Stomach (tissue), 9 donors: Measurements from ENCODE around the gene ITGA7. TPM values are rescaled to one million over a fixed set of nuclear protein-coding genes. Genes with fewer than 3 reads are reported as not detected.

Source experiments
- DNase-seq, 2 donors: peaks; one replicate each; pipeline versions ENCODE4 v3.0.0 to v3.0.0-alpha.2; 2013 to 2019
- H3K27ac ChIP-seq, 5 donors: fragments of 200-600 bp in 4 of 5; sonication (generic) in 4 of 5; one replicate each; pipeline ENCODE4 v1.5.1; 2013 to 2019; ENCODE audit warnings: mild to moderate bottlenecking in 1 of 5, moderate library complexity in 1 of 5
- H3K27me3 ChIP-seq, 3 donors: fragments of 200-600 bp; sonication (generic); one replicate each; pipeline ENCODE4 v1.5.1; 2017 to 2019; ENCODE audit warnings: mixed run types in 1 of 3
- H3K36me3 ChIP-seq, 4 donors: fragments of 200-600 bp; sonication (generic); 1 replicate in 3 of 4; 2 replicates in 1 of 4; pipeline ENCODE4 v1.5.1; 2016 to 2019
- H3K4me1 ChIP-seq, 4 donors: fragments of 200-600 bp; sonication (generic); one replicate each; pipeline ENCODE4 v1.5.1; 2016 to 2019
- H3K4me3 ChIP-seq, 4 donors: fragments of 200-600 bp; sonication (generic) in 3 of 4; one replicate each; pipeline ENCODE4 v1.5.1; 2016 to 2019; ENCODE audit warnings: mild to moderate bottlenecking in 1 of 4
- H3K9me3 ChIP-seq, 4 donors: fragments of 200-600 bp; sonication (generic); one replicate each; pipeline ENCODE4 v1.5.1; 2016 to 2019
- EP300 ChIP-seq: sonication (generic); formaldehyde crosslinking; IDR thresholded peaks from one replicate; pipeline ENCODE4 v1.6.1; 2017; ENCODE audit warnings: antibody characterized with exemption
- POLR2A ChIP-seq, 4 donors: fragments of 450-650 bp; IDR thresholded peaks; one replicate each; pipeline ENCODE4 v1.6.1; 2016; ENCODE audit warnings: antibody characterized with exemption in 4 of 4, control low read depth in 2 of 4, mild to moderate bottlenecking in 1 of 4, moderate library complexity in 1 of 4
- POLR2AphosphoS5 ChIP-seq, 3 donors: sonication (generic); formaldehyde crosslinking; IDR thresholded peaks; one replicate each; pipeline ENCODE4 v1.6.1; 2016; ENCODE audit warnings: antibody characterized with exemption in 3 of 3
- WGBS, 5 donors: extraction: QIAGEN DNeasy Blood & Tissue Kit in 3 of 5; methylation state at CpG; one replicate each; pipeline versions ENCODE4 v1.1.5 to v1.1.7; 2013 to 2018; 5-methylcytosine and 5-hydroxymethylcytosine counted together
- intact Hi-C: fragments of 100-400 bp; cut with DNase I; formaldehyde crosslinking; loops from one replicate; pipeline ENCODE4 v1.15.1; 2023; ENCODE audit warnings: low total_unique reads
- polyA plus RNA-seq, 3 donors: library from polyadenylated mRNA; stranded (reverse); fragments of 200-250 nt; gene quantifications; one replicate each; pipeline ENCODE4 v1.2.3, GENCODE V29; 2013
- total RNA-seq, 5 donors: library from RNA; depleted of rRNA; stranded (reverse); fragments of >200 nt; gene quantifications; one replicate each; pipeline versions ENCODE4 v1.1.0 to v1.2.3, GENCODE V29; 2014 to 2016
- TF ChIP-seq, protein P1 (sequence below), 7 experiments: fragments of 450-650 bp in 4 of 7; fragments of 200-600 bp in 3 of 7; sonication (generic) in 3 of 7; IDR thresholded peaks; one replicate each; pipeline ENCODE4 v1.5.1; 2016 to 2019; ENCODE audit warnings: antibody characterized with exemption in 7 of 7, control low read depth in 2 of 7, mild to moderate bottlenecking in 1 of 7
- donor health status: healthy with polysubstance abuse.
- donor health status: Bipolar disorder and iron deficiency.
- donor health status: healthy.

The ITGA7 gene
- total and polyA plus RNA-seq, 8 donors: 3.5 to 188 (median 46.3) TPM

- peak overlapping the region in 2 of 5 donors; percentile 82 to 88 for H3K27ac ChIP-seq
- H3K4me3 ChIP-seq: peak overlapping the region in 3 of 4 donors; percentile 52 to 60 (median 58)
- no peak for TF ChIP-seq POLR2AphosphoS5 (IDR thresholded peaks at IDR 0.05)
- TF ChIP-seq, protein P1, sequence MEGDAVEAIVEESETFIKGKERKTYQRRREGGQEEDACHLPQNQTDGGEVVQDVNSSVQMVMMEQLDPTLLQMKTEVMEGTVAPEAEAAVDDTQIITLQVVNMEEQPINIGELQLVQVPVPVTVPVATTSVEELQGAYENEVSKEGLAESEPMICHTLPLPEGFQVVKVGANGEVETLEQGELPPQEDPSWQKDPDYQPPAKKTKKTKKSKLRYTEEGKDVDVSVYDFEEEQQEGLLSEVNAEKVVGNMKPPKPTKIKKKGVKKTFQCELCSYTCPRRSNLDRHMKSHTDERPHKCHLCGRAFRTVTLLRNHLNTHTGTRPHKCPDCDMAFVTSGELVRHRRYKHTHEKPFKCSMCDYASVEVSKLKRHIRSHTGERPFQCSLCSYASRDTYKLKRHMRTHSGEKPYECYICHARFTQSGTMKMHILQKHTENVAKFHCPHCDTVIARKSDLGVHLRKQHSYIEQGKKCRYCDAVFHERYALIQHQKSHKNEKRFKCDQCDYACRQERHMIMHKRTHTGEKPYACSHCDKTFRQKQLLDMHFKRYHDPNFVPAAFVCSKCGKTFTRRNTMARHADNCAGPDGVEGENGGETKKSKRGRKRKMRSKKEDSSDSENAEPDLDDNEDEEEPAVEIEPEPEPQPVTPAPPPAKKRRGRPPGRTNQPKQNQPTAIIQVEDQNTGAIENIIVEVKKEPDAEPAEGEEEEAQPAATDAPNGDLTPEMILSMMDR (IDR thresholded peaks at IDR 0.05): peak in 1 of 7 experiments; percentile 4
- H3K36me3 ChIP-seq: no peaks in the 10 kb centered on the region
- intact Hi-C loops: no loop called here
- no peaks in the 10 kb centered on the region for H3K9me3 ChIP-seq
- H3K27me3 ChIP-seq: peaks cover 0 to 19% (median 0%) of the 10 kb centered on the region in 3 donors
- peaks cover 16 to 39% (median 34%) of the 10 kb centered on the region in 4 donors for H3K4me1 ChIP-seq
- 49 to 68% (median 60%) methylated on average over 2 of the region's 2 CpGs for WGBS, 5 donors
- DNase-seq: no peak
These were observed 31.3 kb upstream of the ITGA7 start for GRCh38 chr12:55739025-55739378.

DNA sequence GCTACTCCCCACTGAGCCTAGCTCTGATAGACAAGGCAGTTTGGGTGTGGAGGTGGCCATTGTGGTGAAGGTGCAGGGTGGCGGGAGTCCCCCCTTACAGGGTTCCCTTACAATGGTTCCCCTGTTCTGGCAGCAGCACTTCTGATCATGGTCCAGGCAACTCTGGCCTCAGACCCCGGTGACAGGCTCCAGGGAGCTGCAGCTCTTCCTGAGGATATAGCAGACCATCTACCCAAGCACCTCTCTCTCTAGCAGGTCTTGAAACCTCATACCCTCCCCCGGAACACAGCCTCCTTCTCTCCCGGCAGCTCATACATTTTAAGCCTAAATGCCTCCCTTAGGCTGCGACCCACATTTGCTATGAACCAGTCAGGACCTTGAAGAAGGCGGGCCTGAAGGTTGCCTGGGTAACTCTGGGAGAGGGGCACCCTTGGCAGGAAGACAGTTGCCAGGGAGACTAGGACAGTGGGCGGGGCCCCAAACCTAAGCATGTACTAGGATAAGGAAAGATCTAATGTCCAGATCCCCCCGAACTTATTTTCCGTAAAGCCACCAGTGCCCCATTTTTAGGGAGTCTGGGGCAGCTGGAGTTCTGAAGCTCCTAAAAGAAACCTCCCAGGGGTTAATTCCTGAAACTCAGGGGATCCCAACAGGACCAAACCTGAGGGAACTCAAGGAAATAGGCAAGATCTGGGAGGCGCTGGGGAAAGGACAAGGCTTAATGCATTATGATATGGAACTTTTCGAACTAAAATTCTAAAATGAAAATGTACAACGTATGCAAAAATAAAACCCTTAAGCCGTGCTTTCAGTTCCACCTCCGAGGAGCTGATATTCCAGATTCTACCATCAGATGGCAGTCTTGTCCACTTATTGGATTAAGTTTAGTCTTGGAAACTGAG lies 30.7 kb upstream of the ITGA7 start:
- WGBS, 5 donors: 0 to 1% (median 1%) methylated on average over 14 of the region's 14 CpGs

GRCh38 chr12:55737581-55738122 lies 29.9 kb upstream of the ITGA7 start:
- intact Hi-C loops: no loop called here

More for the DNA sequence above, 30.7 kb upstream of the ITGA7 start:
- H3K9me3 ChIP-seq: no peaks in the 10 kb centered on the region
- peak overlapping the region; percentile 68 to 88 (median 82) for H3K27ac ChIP-seq
- TF ChIP-seq, protein P1 (IDR thresholded peaks at IDR 0.05): peak in 5 of 7 experiments; percentile 75 to 94 (median 86)
- TF ChIP-seq POLR2A (IDR thresholded peaks at IDR 0.05) (no peak), POLR2AphosphoS5 (IDR thresholded peaks at IDR 0.05) (peak in 1 of 3 donors; percentile 52), EP300 (no peak)
- peak overlapping the region; percentile 52 to 60 (median 58) for H3K4me3 ChIP-seq
- peaks cover 0 to 13% (median 0%) of the 10 kb centered on the region in 3 donors for H3K27me3 ChIP-seq
- intact Hi-C loops: no loop called here
- no peaks in the 10 kb centered on the region for H3K36me3 ChIP-seq
- DNase-seq: peak; percentile 68 to 95
- peaks cover 11 to 33% (median 27%) of the 10 kb centered on the region in 4 donors for H3K4me1 ChIP-seq

More at GRCh38 chr12:55737581-55738122, 29.9 kb upstream of the ITGA7 start:
- peak overlapping the region; percentile 52 to 60 (median 58) for H3K4me3 ChIP-seq
- H3K27ac ChIP-seq: peak overlapping the region; percentile 68 to 88 (median 82)
- H3K36me3 ChIP-seq: no peaks in the 10 kb centered on the region
- H3K9me3 ChIP-seq: no peaks in the 10 kb centered on the region
- 6 to 20% (median 14%) methylated on average over 4 of the region's 4 CpGs for WGBS, 5 donors
- DNase-seq: peak in 1 of 2 donors; percentile 77
- H3K27me3 ChIP-seq: peaks cover 0 to 11% (median 0%) of the 10 kb centered on the region in 3 donors
- peaks cover 11 to 31% (median 25%) of the 10 kb centered on the region in 4 donors for H3K4me1 ChIP-seq
- TF ChIP-seq POLR2A (IDR thresholded peaks at IDR 0.05) (no peak), EP300 (no peak), POLR2AphosphoS5 (IDR thresholded peaks at IDR 0.05) (no peak)
- TF ChIP-seq, protein P1 (IDR thresholded peaks at IDR 0.05): no peak
